ENCODE data around the gene ANKS1B.

DNA sequence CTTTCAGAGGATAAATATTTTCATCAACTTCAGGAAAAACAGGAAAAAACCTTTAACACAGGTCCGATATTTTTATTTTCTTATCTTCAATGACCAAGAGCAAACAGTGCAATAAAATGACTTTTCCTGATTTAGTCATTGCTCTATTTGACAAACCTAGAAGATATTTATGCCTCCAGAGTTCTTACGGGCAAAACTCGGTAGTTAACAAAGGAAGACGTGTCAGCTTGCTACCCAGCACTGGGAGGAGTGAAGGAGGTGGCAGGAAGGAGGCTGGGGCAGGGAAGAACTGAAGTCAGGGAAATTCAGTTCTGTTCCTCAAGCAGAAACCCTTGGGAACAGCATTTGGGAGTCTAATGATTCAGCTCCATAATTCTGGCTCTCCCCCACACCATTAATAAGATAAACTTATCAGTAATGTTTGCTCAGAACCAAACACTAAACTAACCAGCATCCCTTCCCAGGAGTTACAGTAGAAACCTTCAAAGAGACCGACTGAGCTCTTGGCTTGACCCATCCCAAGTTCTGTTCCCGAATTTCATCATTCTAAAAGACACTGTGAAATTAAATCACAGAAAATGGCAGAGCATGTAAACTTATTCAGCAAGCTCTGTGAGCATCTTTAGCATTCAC is 1176.4 kb downstream of the ANKS1B start:
- TF ChIP-seq POLR2A (IDR thresholded peaks at IDR 0.05; ENCODE audit: low read depth, low read length): no peak
- TF ChIP-seq, protein P1, sequence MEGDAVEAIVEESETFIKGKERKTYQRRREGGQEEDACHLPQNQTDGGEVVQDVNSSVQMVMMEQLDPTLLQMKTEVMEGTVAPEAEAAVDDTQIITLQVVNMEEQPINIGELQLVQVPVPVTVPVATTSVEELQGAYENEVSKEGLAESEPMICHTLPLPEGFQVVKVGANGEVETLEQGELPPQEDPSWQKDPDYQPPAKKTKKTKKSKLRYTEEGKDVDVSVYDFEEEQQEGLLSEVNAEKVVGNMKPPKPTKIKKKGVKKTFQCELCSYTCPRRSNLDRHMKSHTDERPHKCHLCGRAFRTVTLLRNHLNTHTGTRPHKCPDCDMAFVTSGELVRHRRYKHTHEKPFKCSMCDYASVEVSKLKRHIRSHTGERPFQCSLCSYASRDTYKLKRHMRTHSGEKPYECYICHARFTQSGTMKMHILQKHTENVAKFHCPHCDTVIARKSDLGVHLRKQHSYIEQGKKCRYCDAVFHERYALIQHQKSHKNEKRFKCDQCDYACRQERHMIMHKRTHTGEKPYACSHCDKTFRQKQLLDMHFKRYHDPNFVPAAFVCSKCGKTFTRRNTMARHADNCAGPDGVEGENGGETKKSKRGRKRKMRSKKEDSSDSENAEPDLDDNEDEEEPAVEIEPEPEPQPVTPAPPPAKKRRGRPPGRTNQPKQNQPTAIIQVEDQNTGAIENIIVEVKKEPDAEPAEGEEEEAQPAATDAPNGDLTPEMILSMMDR (conservative IDR thresholded peaks at IDR 0.05; ENCODE audit: low read depth, low read length): no peak
- TF ChIP-seq MAFK (IDR thresholded peaks at IDR 0.05; ENCODE audit: low read depth, low read length): no peak
- TF ChIP-seq BHLHE40 (IDR thresholded peaks at IDR 0.05; ENCODE audit: low read depth, low read length): no peak

Data from IMR-90 (cell line).